GM12878 (cell line): ENCODE data around the gene GATAD2B. TPM values are rescaled to one million over a fixed set of nuclear protein-coding genes. Genes with fewer than 3 reads are reported as not detected.

Experiments
- BRCA1 ChIP-seq: IDR thresholded peaks from 2 replicates; pipeline ENCODE4 v1.6.1; 2011; ENCODE audit warnings: low read depth, low read length, improper control_type of control experiment
- CEBPB ChIP-seq, 2 experiments: fragments of 150-350 bp in 1 of 2; IDR thresholded peaks; 2 replicates each; pipeline ENCODE4 v1.6.1; 2012 to 2014; ENCODE audit warnings: low read depth in 2 of 2, low read length in 2 of 2, borderline replicate concordance in 1 of 2, inconsistent platforms in 1 of 2
- EED ChIP-seq: sonication (generic); IDR thresholded peaks from 2 replicates; pipeline ENCODE4 v1.6.1; 2016; ENCODE audit warnings: antibody characterized with exemption, low read depth
- ESRRA ChIP-seq: IDR thresholded peaks from 2 replicates; pipeline ENCODE4 v1.6.1; 2012; ENCODE audit warnings: mild to moderate bottlenecking, low read length, improper control_type of control experiment
- FOXK2 ChIP-seq: fragments of 450-650 bp; IDR thresholded peaks from 2 replicates; pipeline ENCODE4 v1.6.1; 2017; ENCODE audit warnings: mild to moderate bottlenecking, moderate library complexity
- HDAC2 ChIP-seq: fragments of 200-600 bp; sonication (generic); IDR thresholded peaks from 2 replicates; pipeline ENCODE4 v1.6.1; 2017
- HDGF ChIP-seq: fragments of 450-650 bp; IDR thresholded peaks from 2 replicates; pipeline ENCODE4 v1.6.1; 2016; ENCODE audit warnings: antibody characterized with exemption
- KAT2A ChIP-seq: conservative IDR thresholded peaks from 2 replicates; pipeline ENCODE4 v1.6.1; 2011; ENCODE audit warnings: low read depth, low read length; ENCODE audit not compliant: control insufficient read depth
- LARP7 ChIP-seq: fragments of 450-650 bp; IDR thresholded peaks from 2 replicates; pipeline ENCODE4 v1.6.1; 2017; ENCODE audit warnings: mild to moderate bottlenecking
- MYB ChIP-seq: fragments of 150-350 bp; IDR thresholded peaks from 2 replicates; pipeline ENCODE4 v1.6.1; 2014; ENCODE audit warnings: mild to moderate bottlenecking, low read depth, low read length, borderline replicate concordance
- MYC ChIP-seq: IDR thresholded peaks from 2 replicates; pipeline ENCODE4 v1.6.1; 2011; ENCODE audit warnings: mild to moderate bottlenecking, low read length, moderate library complexity, inconsistent platforms; ENCODE audit not compliant: insufficient read depth, insufficient replicate concordance, insufficient read length, severe bottlenecking
- NFXL1 ChIP-seq: fragments of 450-650 bp; IDR thresholded peaks from 2 replicates; pipeline ENCODE4 v1.6.1; 2017; ENCODE audit warnings: antibody characterized with exemption, mild to moderate bottlenecking, borderline replicate concordance
- NRF1 ChIP-seq: conservative IDR thresholded peaks from 2 replicates; pipeline ENCODE4 v1.6.1; 2011; ENCODE audit warnings: mild to moderate bottlenecking, low read depth, low read length, improper control_type of control experiment
- POU2F2 ChIP-seq: IDR thresholded peaks from 3 replicates; pipeline ENCODE4 v1.6.1; 2011; ENCODE audit warnings: low read depth, mild to moderate bottlenecking, low read length, borderline replicate concordance
- RUNX3 ChIP-seq: IDR thresholded peaks from 2 replicates; pipeline ENCODE4 v1.6.1; 2012; ENCODE audit warnings: low read length, inconsistent platforms
- SMARCA5 ChIP-seq: fragments of 450-650 bp; IDR thresholded peaks from 2 replicates; pipeline ENCODE4 v1.6.1; 2017; ENCODE audit warnings: mild to moderate bottlenecking
- SRF ChIP-seq, 2 experiments: IDR thresholded peaks; 2 replicates each; pipeline ENCODE4 v1.6.1; 2011; ENCODE audit warnings: low read depth in 2 of 2, low read length in 2 of 2, mild to moderate bottlenecking in 1 of 2, moderate library complexity in 1 of 2
- SUPT20H ChIP-seq: IDR thresholded peaks from 2 replicates; pipeline ENCODE4 v1.6.1; 2011; ENCODE audit warnings: low read depth, mild to moderate bottlenecking, low read length, moderate library complexity, borderline replicate concordance; ENCODE audit not compliant: control insufficient read depth
- ZNF24 ChIP-seq: fragments of 450-650 bp; IDR thresholded peaks from 2 replicates; pipeline ENCODE4 v1.6.1; 2017; ENCODE audit warnings: antibody characterized with exemption, mild to moderate bottlenecking
- polyA plus RNA-seq, 11 experiments: library from polyadenylated mRNA; depleted of rRNA in 4 of 11; unstranded in 6 of 11; stranded (reverse) in 5 of 11; fragments of >200 nt; fragmentation: Nextera tagmentation in 4 of 11; fragmentation: Illumina TruSeq in 1 of 11; extraction: Ambion mirVana in 4 of 11; extraction: Trizol in 1 of 11; gene quantifications; 1 replicate in 1 of 11; 2 replicates in 10 of 11; pipeline versions ENCODE4 v1.2.1 to v1.2.3, GENCODE V29; 2011 to 2016; ENCODE audit warnings: inconsistent platforms in 2 of 11, missing spikeins in 2 of 11, low read depth in 1 of 11
- total RNA-seq, 4 experiments: library from RNA; depleted of rRNA in 3 of 4; stranded (reverse); fragments of >200 nt in 3 of 4; fragmentation: Illumina TruSeq in 1 of 4; extraction: Trizol in 1 of 4; gene quantifications; 2 replicates each; pipeline versions ENCODE4 v1.2.1 to v1.2.3, GENCODE V29; 2013 to 2021
- TF ChIP-seq, protein P1 (sequence below): IDR thresholded peaks from 2 replicates; pipeline ENCODE4 v1.6.1; 2011; ENCODE audit warnings: mild to moderate bottlenecking, low read depth, low read length, moderate library complexity; ENCODE audit not compliant: insufficient replicate concordance
- TF ChIP-seq, protein P2 (sequence below): fragments of 450-650 bp; IDR thresholded peaks from 2 replicates; pipeline ENCODE4 v1.6.1; 2017; ENCODE audit warnings: antibody characterized with exemption, mild to moderate bottlenecking, moderate library complexity
- TF ChIP-seq, protein P3 (sequence below): fragments of 450-650 bp; IDR thresholded peaks from 2 replicates; pipeline ENCODE4 v1.6.1; 2017; ENCODE audit warnings: mild to moderate bottlenecking, moderate library complexity

GATAD2B gene
- total and polyA plus RNA-seq, 10 of the 15 experiments (the other 5 are each of a cell fraction or from before 2014, with no cell fraction given): 2.4 to 63.1 (median 8.7) TPM

DNA sequence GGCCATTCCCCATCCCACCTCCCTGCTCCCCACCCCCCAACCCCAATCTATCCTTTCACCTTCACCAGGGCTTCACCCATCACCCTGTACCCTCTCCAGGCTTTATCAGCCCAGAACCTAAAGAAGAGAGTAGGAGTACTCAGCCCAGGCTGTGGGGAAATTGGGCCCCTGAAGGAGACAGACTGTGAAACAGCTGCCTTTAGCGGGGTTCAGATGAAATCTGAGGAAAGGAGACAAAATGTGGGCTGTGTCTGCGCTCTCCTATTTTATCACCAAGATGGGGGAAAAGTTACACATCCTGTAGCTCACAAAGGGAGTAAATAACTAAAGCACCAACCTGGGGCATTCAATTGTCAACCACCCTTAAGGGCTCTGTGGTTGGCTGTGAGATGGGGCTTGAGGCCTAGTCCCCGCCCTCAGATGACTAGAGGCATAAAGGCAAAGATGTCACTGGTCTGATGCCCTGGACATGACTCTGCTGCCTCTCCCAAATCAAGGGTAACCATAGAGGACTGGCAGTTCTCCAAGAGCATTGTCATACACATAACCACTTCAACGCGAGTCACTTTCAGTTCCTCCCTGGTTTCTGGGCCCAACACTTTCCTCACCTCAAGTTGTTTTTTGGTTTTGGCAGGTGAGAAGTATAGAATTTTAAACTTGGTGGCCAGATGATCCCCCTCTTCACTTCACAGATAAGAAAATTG, 117.6 kb downstream of the GATAD2B start (continued):
- TF ChIP-seq, protein P1, sequence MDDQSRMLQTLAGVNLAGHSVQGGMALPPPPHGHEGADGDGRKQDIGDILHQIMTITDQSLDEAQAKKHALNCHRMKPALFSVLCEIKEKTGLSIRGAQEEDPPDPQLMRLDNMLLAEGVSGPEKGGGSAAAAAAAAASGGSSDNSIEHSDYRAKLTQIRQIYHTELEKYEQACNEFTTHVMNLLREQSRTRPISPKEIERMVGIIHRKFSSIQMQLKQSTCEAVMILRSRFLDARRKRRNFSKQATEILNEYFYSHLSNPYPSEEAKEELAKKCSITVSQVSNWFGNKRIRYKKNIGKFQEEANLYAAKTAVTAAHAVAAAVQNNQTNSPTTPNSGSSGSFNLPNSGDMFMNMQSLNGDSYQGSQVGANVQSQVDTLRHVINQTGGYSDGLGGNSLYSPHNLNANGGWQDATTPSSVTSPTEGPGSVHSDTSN: peak; percentile 47
- TF ChIP-seq NRF1: no peak
- no peak for TF ChIP-seq MYB
- TF ChIP-seq, protein P2, sequence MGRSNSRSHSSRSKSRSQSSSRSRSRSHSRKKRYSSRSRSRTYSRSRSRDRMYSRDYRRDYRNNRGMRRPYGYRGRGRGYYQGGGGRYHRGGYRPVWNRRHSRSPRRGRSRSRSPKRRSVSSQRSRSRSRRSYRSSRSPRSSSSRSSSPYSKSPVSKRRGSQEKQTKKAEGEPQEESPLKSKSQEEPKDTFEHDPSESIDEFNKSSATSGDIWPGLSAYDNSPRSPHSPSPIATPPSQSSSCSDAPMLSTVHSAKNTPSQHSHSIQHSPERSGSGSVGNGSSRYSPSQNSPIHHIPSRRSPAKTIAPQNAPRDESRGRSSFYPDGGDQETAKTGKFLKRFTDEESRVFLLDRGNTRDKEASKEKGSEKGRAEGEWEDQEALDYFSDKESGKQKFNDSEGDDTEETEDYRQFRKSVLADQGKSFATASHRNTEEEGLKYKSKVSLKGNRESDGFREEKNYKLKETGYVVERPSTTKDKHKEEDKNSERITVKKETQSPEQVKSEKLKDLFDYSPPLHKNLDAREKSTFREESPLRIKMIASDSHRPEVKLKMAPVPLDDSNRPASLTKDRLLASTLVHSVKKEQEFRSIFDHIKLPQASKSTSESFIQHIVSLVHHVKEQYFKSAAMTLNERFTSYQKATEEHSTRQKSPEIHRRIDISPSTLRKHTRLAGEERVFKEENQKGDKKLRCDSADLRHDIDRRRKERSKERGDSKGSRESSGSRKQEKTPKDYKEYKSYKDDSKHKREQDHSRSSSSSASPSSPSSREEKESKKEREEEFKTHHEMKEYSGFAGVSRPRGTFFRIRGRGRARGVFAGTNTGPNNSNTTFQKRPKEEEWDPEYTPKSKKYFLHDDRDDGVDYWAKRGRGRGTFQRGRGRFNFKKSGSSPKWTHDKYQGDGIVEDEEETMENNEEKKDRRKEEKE: no peak
- TF ChIP-seq ZNF24: no peak
- TF ChIP-seq SUPT20H: no peak
- no peak for TF ChIP-seq KAT2A
- peak; percentile 77; the same call in 1 of the 3 replicates for TF ChIP-seq POU2F2
- TF ChIP-seq HDAC2: no peak
- no peak for TF ChIP-seq SRF (IDR thresholded peaks at IDR 0.05; ENCODE audit: low read depth in 2 of 2, low read length in 2 of 2)
- TF ChIP-seq LARP7: no peak
- TF ChIP-seq FOXK2: no peak
- peak; percentile 89 for TF ChIP-seq EED
- peak; percentile 31 for TF ChIP-seq MYC
- TF ChIP-seq HDGF: peak; percentile 77; the same call in 1 of the 2 replicates
- no peak for TF ChIP-seq CEBPB (IDR thresholded peaks at IDR 0.05; ENCODE audit: borderline replicate concordance in 1 of 2, low read depth in 2 of 2, low read length in 2 of 2)
- no peak for TF ChIP-seq ESRRA
- TF ChIP-seq BRCA1: no peak
- TF ChIP-seq NFXL1: no peak
- TF ChIP-seq SMARCA5: no peak
- TF ChIP-seq RUNX3: peak; percentile 98
- TF ChIP-seq, protein P3, sequence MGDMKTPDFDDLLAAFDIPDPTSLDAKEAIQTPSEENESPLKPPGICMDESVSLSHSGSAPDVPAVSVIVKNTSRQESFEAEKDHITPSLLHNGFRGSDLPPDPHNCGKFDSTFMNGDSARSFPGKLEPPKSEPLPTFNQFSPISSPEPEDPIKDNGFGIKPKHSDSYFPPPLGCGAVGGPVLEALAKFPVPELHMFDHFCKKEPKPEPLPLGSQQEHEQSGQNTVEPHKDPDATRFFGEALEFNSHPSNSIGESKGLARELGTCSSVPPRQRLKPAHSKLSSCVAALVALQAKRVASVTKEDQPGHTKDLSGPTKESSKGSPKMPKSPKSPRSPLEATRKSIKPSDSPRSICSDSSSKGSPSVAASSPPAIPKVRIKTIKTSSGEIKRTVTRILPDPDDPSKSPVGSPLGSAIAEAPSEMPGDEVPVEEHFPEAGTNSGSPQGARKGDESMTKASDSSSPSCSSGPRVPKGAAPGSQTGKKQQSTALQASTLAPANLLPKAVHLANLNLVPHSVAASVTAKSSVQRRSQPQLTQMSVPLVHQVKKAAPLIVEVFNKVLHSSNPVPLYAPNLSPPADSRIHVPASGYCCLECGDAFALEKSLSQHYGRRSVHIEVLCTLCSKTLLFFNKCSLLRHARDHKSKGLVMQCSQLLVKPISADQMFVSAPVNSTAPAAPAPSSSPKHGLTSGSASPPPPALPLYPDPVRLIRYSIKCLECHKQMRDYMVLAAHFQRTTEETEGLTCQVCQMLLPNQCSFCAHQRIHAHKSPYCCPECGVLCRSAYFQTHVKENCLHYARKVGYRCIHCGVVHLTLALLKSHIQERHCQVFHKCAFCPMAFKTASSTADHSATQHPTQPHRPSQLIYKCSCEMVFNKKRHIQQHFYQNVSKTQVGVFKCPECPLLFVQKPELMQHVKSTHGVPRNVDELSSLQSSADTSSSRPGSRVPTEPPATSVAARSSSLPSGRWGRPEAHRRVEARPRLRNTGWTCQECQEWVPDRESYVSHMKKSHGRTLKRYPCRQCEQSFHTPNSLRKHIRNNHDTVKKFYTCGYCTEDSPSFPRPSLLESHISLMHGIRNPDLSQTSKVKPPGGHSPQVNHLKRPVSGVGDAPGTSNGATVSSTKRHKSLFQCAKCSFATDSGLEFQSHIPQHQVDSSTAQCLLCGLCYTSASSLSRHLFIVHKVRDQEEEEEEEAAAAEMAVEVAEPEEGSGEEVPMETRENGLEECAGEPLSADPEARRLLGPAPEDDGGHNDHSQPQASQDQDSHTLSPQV: no peak
